Neural cell (in vitro differentiated cells): ENCODE results near the gene PER2. TPM values are rescaled to one million over a fixed set of nuclear protein-coding genes. Genes with fewer than 3 reads are reported as not detected.

Source experiments
- H2AFZ ChIP-seq: fragments of 200-600, 300-800 bp; sonication (generic), shearing (Covaris generic); 2 replicates; pipeline ENCODE4 v1.6.0; 2014; ENCODE audit warnings: low read depth, mild to moderate bottlenecking, antibody characterized with exemption, low read length, moderate library complexity
- H3F3A ChIP-seq: fragments of 200-600 bp; shearing (Covaris generic); 2 replicates; pipeline ENCODE4 v1.6.1; 2016; ENCODE audit warnings: mild to moderate bottlenecking, moderate library complexity, mixed read lengths, antibody characterized with exemption, low read length; ENCODE audit not compliant: insufficient read depth, poor library complexity, severe bottlenecking
- H3K27ac ChIP-seq: fragments of 200-600, 300-800 bp; sonication (generic), shearing (Covaris generic); 2 replicates; pipeline ENCODE4 v1.5.1; 2014; ENCODE audit warnings: mild to moderate bottlenecking, low read length, moderate library complexity
- H3K27me3 ChIP-seq: fragments of 300-800, 200-600 bp; sonication (generic), shearing (Covaris generic); 2 replicates; pipeline ENCODE4 v1.6.0; 2014; ENCODE audit warnings: mild to moderate bottlenecking, low read depth, low read length, moderate library complexity; ENCODE audit not compliant: insufficient read depth
- H3K36me3 ChIP-seq: fragments of 300-800, 200-600 bp; sonication (generic), shearing (Covaris generic); 2 replicates; pipeline ENCODE4 v1.5.1; 2014; ENCODE audit warnings: mild to moderate bottlenecking, antibody characterized with exemption, low read length, moderate library complexity; ENCODE audit not compliant: insufficient read depth
- H3K4me2 ChIP-seq: fragments of 300-800, 200-600 bp; sonication (generic), shearing (Covaris generic); 2 replicates; pipeline ENCODE4 v1.6.0; 2014; ENCODE audit warnings: mild to moderate bottlenecking, low read length
- H3K4me3 ChIP-seq: fragments of 300-800, 200-600 bp; sonication (generic), shearing (Covaris generic); 2 replicates; pipeline ENCODE4 v1.5.1; 2014; ENCODE audit warnings: mild to moderate bottlenecking, low read length, moderate library complexity
- H3K79me2 ChIP-seq: fragments of 200-600 bp; shearing (Covaris generic); replicated peaks from 2 replicates; pipeline ENCODE4 v1.6.0; 2014; ENCODE audit warnings: mild to moderate bottlenecking, low read length, moderate library complexity; ENCODE audit not compliant: insufficient read depth
- H3K9ac ChIP-seq: fragments of 300-800, 200-600 bp; sonication (generic), shearing (Covaris generic); 2 replicates; pipeline ENCODE4 v1.6.1; 2016; ENCODE audit warnings: mild to moderate bottlenecking, low read length, mixed read lengths
- H3K9me2 ChIP-seq: fragments of 200-600 bp; shearing (Covaris generic); 2 replicates; pipeline ENCODE4 v1.6.1; 2016; ENCODE audit warnings: mild to moderate bottlenecking, low read length, mixed read lengths; ENCODE audit not compliant: insufficient read depth
- H3K9me3 ChIP-seq: fragments of 200-600, 300-800 bp; sonication (generic), shearing (Covaris generic); 2 replicates; pipeline ENCODE4 v1.6.1; 2016; ENCODE audit warnings: mild to moderate bottlenecking, mixed run types, low read length, moderate library complexity, mixed read lengths
- H4K20me1 ChIP-seq: fragments of 200-600 bp; shearing (Covaris generic); 2 replicates; pipeline ENCODE4 v1.6.1; 2016; ENCODE audit warnings: mild to moderate bottlenecking, mixed run types; ENCODE audit not compliant: insufficient read depth
- CTCF ChIP-seq: fragments of 450-650 bp; IDR thresholded peaks from 2 replicates; pipeline ENCODE4 v1.5.1; 2014; ENCODE audit warnings: antibody characterized with exemption, mild to moderate bottlenecking, moderate library complexity; ENCODE audit not compliant: poor library complexity, severe bottlenecking
- EP300 ChIP-seq: fragments of 450-650 bp; conservative IDR thresholded peaks from 2 replicates; pipeline ENCODE4 v1.6.1; 2014; ENCODE audit warnings: antibody characterized with exemption, mild to moderate bottlenecking, moderate library complexity; ENCODE audit not compliant: poor library complexity, severe bottlenecking
- EZH2 ChIP-seq: fragments of 200-600, 300-800 bp; shearing (Covaris generic), sonication (generic); IDR thresholded peaks from 2 replicates; pipeline ENCODE4 v1.6.1; 2014; ENCODE audit warnings: antibody characterized with exemption, low read length, borderline replicate concordance, mild to moderate bottlenecking; ENCODE audit not compliant: insufficient read depth, poor library complexity, severe bottlenecking
- MXI1 ChIP-seq: fragments of 450-650 bp; conservative IDR thresholded peaks from 2 replicates; pipeline ENCODE4 v1.6.1; 2014; ENCODE audit warnings: antibody characterized with exemption, mild to moderate bottlenecking; ENCODE audit not compliant: poor library complexity, severe bottlenecking
- POLR2AphosphoS5 ChIP-seq: IDR thresholded peaks from 2 replicates; pipeline ENCODE4 v1.6.1; 2012
- RAD21 ChIP-seq: fragments of 450-650 bp; conservative IDR thresholded peaks from 2 replicates; pipeline ENCODE4 v1.6.1; 2014; ENCODE audit warnings: antibody characterized with exemption, mild to moderate bottlenecking, moderate library complexity
- REST ChIP-seq: IDR thresholded peaks from 2 replicates; pipeline ENCODE4 v1.6.1; 2012; ENCODE audit warnings: borderline replicate concordance
- SMC3 ChIP-seq: fragments of 450-650 bp; conservative IDR thresholded peaks from 2 replicates; pipeline ENCODE4 v1.6.1; 2014; ENCODE audit warnings: antibody characterized with exemption, mild to moderate bottlenecking, moderate library complexity; ENCODE audit not compliant: poor library complexity
- TAF1 ChIP-seq: IDR thresholded peaks from 2 replicates; pipeline ENCODE4 v1.6.1; 2012; ENCODE audit warnings: low read depth
- polyA plus RNA-seq: library from polyadenylated mRNA; depleted of rRNA; stranded (reverse); fragments of >200 nt; gene quantifications from 2 replicates; pipeline ENCODE4 v1.2.3, GENCODE V29; 2014

PER2 gene
- polyA plus RNA-seq, 1 donor from 2014 or later = 3.2 TPM

- TF ChIP-seq EP300 (no peak), RAD21 (no peak)
- H3K4me2 ChIP-seq = no peak overlapping the region
- no peaks in the 10 kb centered on the region for H3F3A ChIP-seq
- H3K4me3 ChIP-seq = no peak overlapping the region
- H4K20me1 ChIP-seq = no peaks in the 10 kb centered on the region
- H3K9me3 ChIP-seq = no peaks in the 10 kb centered on the region
- H2AFZ ChIP-seq = no peak overlapping the region
- peaks cover 7% of the 10 kb centered on the region for H3K79me2 ChIP-seq
- H3K9me2 ChIP-seq = no peaks in the 10 kb centered on the region
- no peak overlapping the region for H3K27ac ChIP-seq
- peaks cover 2% of the 10 kb centered on the region for H3K27me3 ChIP-seq
- H3K36me3 ChIP-seq = no peaks in the 10 kb centered on the region
- H3K9ac ChIP-seq = no peak overlapping the region
Measured at GRCh38 chr2:238236571-238236970, 51.8 kb downstream of the PER2 start.

GRCh38 chr2:238235856-238236255 is 52.6 kb downstream of the PER2 start:
- Histone ChIP-seq H2AFZ (no peak overlapping the region), H3K36me3 (no peaks in the 10 kb centered on the region), H3K27ac (no peak overlapping the region), H3K9me2 (no peaks in the 10 kb centered on the region), H3K27me3 (peaks cover 6% of the 10 kb centered on the region), H3K4me2 (no peak overlapping the region), H4K20me1 (no peaks in the 10 kb centered on the region), H3K79me2 (peaks cover 7% of the 10 kb centered on the region), H3F3A (no peaks in the 10 kb centered on the region), H3K9me3 (no peaks in the 10 kb centered on the region), H3K4me3 (no peak overlapping the region), H3K9ac (no peak overlapping the region)
- TF ChIP-seq RAD21 (no peak), CTCF (no peak), TAF1 (no peak), EP300 (no peak), POLR2AphosphoS5 (no peak), EZH2 (no peak), MXI1 (no peak), REST (no peak), SMC3 (no peak)

- no peak overlapping the region for H3K4me3 ChIP-seq
- H3K27me3 ChIP-seq = peaks cover 6% of the 10 kb centered on the region
- no peaks in the 10 kb centered on the region for H4K20me1 ChIP-seq
- H3K4me2 ChIP-seq = no peak overlapping the region
- H3K36me3 ChIP-seq = no peaks in the 10 kb centered on the region
- no peak overlapping the region for H3K9ac ChIP-seq
- no peak overlapping the region for H3K27ac ChIP-seq
- H3K9me3 ChIP-seq = no peaks in the 10 kb centered on the region
- TF ChIP-seq POLR2AphosphoS5 (no peak), REST (no peak), MXI1 (no peak), CTCF (no peak), TAF1 (no peak), RAD21 (no peak), EP300 (no peak), SMC3 (no peak), EZH2 (no peak)
- H3F3A ChIP-seq = no peaks in the 10 kb centered on the region
- H3K9me2 ChIP-seq = no peaks in the 10 kb centered on the region
- peaks cover 7% of the 10 kb centered on the region for H3K79me2 ChIP-seq
- H2AFZ ChIP-seq = no peak overlapping the region
Measured at GRCh38 chr2:238235331-238235732, 53.1 kb downstream of the PER2 start.
